Ascending aorta (tissue), 2 donors: ENCODE results near the gene TALDO1. TPM values are rescaled to one million over a fixed set of nuclear protein-coding genes. Genes with fewer than 3 reads are reported as not detected.
A peak's percentile ranks its signal among the peaks of the same experiment; 100 is the strongest.

Source experiments
- DNase-seq, 2 donors: peaks; one replicate each; pipeline ENCODE4 v3.0.0-alpha.2; 2019; ENCODE audit warnings: low spot score in 2 of 2
- H3K27ac ChIP-seq, 2 donors: fragments of 200-600 bp; sonication (generic); one replicate each; pipeline ENCODE4 v1.5.1; 2016 to 2017; ENCODE audit warnings: mild to moderate bottlenecking in 1 of 2
- H3K27me3 ChIP-seq: fragments of 200-600 bp; sonication (generic); one replicate; pipeline ENCODE4 v1.5.1; 2017
- H3K36me3 ChIP-seq, 2 donors: fragments of 200-600 bp; sonication (generic); one replicate each; pipeline ENCODE4 v1.5.1; 2016
- H3K4me1 ChIP-seq, 2 donors: fragments of 200-600 bp; sonication (generic); one replicate each; pipeline ENCODE4 v1.5.1; 2016 to 2017; ENCODE audit warnings: mild to moderate bottlenecking in 1 of 2
- H3K4me3 ChIP-seq, 2 donors: fragments of 200-600 bp; sonication (generic); one replicate each; pipeline ENCODE4 v1.5.1; 2016 to 2017; ENCODE audit warnings: mild to moderate bottlenecking in 1 of 2
- H3K9me3 ChIP-seq, 2 donors: fragments of 200-600 bp; sonication (generic); one replicate each; pipeline ENCODE4 v1.5.1; 2016
- intact Hi-C: fragments of 100-400 bp; cut with DNase I; formaldehyde crosslinking; loops from one replicate; pipeline ENCODE4 v1.15.1; 2023
- total RNA-seq: library from RNA; depleted of rRNA; stranded (reverse); fragments of >200 nt; gene quantifications from one replicate; pipeline ENCODE4 v1.1.0, GENCODE V29; 2016
- TF ChIP-seq, protein P1 (sequence below), 3 experiments: fragments of 200-600 bp in 2 of 3; fragments of 450-650 bp in 1 of 3; sonication (generic) in 2 of 3; IDR thresholded peaks; one replicate each; pipeline ENCODE4 v1.5.1; 2016 to 2019; ENCODE audit warnings: antibody characterized with exemption in 3 of 3, mild to moderate bottlenecking in 1 of 3, moderate library complexity in 1 of 3

The TALDO1 gene
- total RNA-seq, 1 donor from 2014 or later = 245 TPM

DNA sequence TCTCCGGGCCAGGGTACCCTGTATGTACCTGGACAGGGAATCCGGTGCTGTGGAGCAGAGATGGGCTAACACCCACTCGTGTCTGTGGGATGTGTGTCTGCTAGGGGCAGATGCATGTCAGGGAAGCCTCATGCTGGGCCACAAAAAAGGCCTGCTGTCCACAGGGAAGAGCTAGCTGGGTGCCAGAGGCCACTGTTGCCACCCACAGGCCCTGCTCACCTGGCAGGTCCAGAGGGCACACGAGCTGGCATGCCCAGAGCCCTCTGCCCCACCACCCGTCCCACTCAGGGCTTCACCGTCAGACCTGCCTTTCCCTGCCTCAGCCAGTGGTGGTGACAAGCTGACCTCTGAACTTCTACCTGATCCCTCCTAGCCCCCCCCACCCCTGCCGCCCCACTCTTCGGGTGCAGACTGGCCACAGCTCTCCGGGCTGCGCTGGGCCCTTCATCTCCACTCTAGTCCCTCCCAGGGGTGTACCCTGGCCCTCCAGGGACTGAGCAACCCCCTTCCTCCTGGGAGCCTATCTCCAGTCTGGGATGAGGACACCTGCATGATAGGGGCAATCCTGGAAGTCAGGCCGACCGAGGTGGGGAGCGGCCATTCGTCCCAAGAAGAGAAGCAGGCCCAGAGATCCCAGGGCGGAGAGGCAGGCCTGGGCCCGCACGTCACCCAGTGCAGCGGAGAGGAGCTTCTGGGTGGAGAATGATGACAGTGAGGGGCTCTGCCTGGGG, 49.5 kb downstream of the TALDO1 start:
- H3K36me3 ChIP-seq = peaks cover 13 to 19% of the 10 kb centered on the region in 2 donors
- peak overlapping the region; percentile 78 to 85 for H3K4me3 ChIP-seq
- peak overlapping the region; percentile 78 to 79 for H3K27ac ChIP-seq
- no peaks in the 10 kb centered on the region for H3K27me3 ChIP-seq
- intact Hi-C loops = loop anchor here (2.0 to 5.0 kb wide), 2 partner anchors 20 to 49 kb away; partner anchors contain the start of genes GATD1 and TALDO1
- no peaks in the 10 kb centered on the region for H3K9me3 ChIP-seq
- DNase-seq = no peak
- peaks cover 12 to 20% of the 10 kb centered on the region in 2 donors for H3K4me1 ChIP-seq
- TF ChIP-seq, protein P1, sequence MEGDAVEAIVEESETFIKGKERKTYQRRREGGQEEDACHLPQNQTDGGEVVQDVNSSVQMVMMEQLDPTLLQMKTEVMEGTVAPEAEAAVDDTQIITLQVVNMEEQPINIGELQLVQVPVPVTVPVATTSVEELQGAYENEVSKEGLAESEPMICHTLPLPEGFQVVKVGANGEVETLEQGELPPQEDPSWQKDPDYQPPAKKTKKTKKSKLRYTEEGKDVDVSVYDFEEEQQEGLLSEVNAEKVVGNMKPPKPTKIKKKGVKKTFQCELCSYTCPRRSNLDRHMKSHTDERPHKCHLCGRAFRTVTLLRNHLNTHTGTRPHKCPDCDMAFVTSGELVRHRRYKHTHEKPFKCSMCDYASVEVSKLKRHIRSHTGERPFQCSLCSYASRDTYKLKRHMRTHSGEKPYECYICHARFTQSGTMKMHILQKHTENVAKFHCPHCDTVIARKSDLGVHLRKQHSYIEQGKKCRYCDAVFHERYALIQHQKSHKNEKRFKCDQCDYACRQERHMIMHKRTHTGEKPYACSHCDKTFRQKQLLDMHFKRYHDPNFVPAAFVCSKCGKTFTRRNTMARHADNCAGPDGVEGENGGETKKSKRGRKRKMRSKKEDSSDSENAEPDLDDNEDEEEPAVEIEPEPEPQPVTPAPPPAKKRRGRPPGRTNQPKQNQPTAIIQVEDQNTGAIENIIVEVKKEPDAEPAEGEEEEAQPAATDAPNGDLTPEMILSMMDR (IDR thresholded peaks at IDR 0.05) = no peak

DNA sequence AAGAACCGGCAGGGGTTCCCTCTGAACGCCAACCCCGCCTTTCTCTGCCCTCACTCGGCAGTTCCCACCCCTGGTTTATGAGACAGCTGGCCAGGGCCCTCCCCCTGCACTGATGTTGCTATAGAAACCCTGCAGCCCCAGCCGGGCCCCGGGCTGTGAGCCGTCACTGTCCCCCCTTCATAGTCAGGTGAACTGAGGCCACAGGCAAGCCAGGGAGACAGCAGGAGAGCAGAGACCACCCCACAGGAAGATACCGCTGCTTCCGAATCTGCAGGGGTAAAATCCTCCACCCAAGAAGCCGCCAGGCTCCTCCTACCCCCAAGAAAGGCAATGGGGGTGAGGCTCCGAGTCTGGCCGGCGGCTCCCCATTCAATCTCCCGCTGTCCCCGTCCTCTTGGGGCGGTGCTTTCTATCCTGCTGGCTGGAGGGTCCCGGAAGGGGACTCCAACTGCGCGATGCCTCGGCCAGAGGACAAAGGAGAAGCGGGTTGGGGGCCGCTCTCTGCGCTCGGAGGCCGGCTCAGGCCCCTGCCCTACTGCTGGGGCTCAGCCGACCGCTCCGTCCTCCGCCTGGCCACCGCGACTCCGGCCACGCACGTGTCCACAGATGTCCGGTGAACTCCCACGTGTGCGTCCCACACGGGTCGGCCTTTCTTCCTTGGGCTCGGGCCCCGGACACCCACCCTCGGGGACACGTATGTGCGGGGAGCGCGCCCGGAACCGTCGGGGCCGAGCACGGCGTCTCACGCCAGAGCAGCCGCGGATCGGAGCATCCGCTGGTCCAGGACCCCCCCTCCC, 50.2 kb downstream of the TALDO1 start:
- DNase-seq = peak in 1 of 2 donors; percentile 86
- intact Hi-C loops = loop anchor here (2.0 to 5.0 kb wide), 2 partner anchors 21 to 50 kb away; partner anchors contain the start of genes GATD1 and TALDO1
- Histone ChIP-seq H3K9me3 (no peaks in the 10 kb centered on the region), H3K27ac (peak overlapping the region; percentile 78 to 79), H3K27me3 (no peaks in the 10 kb centered on the region), H3K4me1 (peaks cover 12 to 20% of the 10 kb centered on the region in 2 donors), H3K36me3 (peaks cover 13 to 24% of the 10 kb centered on the region in 2 donors), H3K4me3 (peak overlapping the region; percentile 78 to 85)
- TF ChIP-seq, protein P1 (IDR thresholded peaks at IDR 0.05) = no peak

DNA sequence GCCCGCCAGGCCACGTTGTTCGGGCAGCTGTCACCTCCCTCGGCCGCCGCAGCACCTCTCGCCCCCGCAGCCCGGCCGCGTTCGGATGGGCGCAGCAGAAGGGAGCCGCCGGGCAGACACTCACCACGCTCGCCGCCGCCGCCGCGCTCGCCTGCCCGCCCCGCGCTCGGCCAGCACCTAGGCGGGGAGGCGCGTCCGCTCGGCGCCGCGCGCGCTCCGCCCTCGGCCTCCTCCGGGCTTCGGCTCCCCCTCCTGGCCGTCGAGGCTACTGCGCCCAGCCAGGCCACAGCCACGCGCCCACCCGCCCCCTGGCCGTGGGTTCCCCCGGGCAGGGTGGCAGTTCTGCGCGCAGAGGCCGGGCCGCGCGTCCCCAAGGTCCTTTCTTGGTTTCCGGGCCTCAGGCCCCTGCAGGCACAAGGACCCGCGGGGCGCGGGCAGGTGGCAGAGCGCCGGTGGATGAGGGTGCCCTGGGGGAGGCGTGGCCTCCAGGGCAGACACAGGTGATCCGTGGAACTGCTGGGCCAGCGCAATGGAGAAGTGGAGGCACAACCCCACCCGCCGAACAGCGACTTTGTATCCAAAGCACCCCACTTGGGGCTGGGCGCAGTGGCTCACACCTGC, 50.9 kb downstream of the TALDO1 start, which contains the start of gene SLC25A22:
Gene SLC25A22, minus strand, starts transcription at position 189 of the 621 bp plus-strand sequence. CDS start 3,275 bp downstream, outside the sequence.
- peaks cover 13 to 23% of the 10 kb centered on the region in 2 donors for H3K36me3 ChIP-seq
- TF ChIP-seq, protein P1 (IDR thresholded peaks at IDR 0.05) = peak; percentile 78 to 93 (median 86)
- no peaks in the 10 kb centered on the region for H3K9me3 ChIP-seq
- H3K4me3 ChIP-seq = peak within 1 kb of the TSS; percentile 78 to 85
- H3K27ac ChIP-seq = peak within 1 kb of the TSS; percentile 78 to 79
- peak in 1 of 2 donors; percentile 83 for DNase-seq
- intact Hi-C loops = loop anchor here (5.0 kb wide), 1 partner anchor 51 kb away; the partner anchor contains the start of gene TALDO1
- H3K27me3 ChIP-seq = no peaks in the 10 kb centered on the region
- H3K4me1 ChIP-seq = peaks cover 12 to 20% of the 10 kb centered on the region in 2 donors

DNA sequence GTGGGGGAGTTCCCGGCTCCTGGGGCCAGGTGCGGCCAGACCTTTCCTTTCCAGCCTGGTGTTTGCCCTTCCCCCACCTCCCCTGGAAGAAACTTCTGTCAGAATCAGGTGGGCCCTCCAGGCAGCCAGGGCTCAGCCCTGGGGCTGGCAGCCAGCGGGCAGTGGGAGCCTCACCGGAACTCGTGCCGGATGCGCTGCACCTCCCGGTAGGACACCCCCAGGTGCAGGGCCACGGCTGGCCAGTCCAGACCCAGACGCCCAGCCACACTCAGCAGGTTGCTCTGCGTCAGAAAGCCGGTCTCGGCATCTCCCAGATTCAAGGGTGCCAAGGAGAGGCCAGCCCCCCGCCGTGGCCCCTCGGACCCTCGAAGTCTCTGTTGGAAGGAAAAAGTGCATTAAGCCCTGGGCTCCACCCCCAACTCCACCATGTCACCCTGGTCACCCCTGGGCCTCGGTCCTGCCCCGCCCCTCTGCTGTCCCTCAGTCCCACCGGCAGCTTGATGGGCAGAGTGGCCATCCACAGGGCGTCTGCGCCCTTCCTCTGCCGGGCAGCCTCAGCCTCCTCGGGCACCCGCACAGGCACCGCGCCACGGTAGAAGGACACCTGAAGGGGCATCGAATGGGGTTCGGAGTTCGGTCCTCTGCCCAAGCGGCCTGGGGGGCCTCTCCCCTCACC, 52.5 kb downstream of the TALDO1 start:
- TF ChIP-seq, protein P1 (IDR thresholded peaks at IDR 0.05) = no peak
- no peak for DNase-seq
- no peaks in the 10 kb centered on the region for H3K27me3 ChIP-seq
- no peak overlapping the region for H3K27ac ChIP-seq
- peaks cover 13 to 23% of the 10 kb centered on the region in 2 donors for H3K36me3 ChIP-seq
- intact Hi-C loops = loop anchor here (5.0 kb wide), 1 partner anchor 52 kb away; the partner anchor contains the start of gene TALDO1
- no peaks in the 10 kb centered on the region for H3K9me3 ChIP-seq
- peaks cover 23 to 28% of the 10 kb centered on the region in 2 donors for H3K4me1 ChIP-seq
- H3K4me3 ChIP-seq = no peak overlapping the region

DNA sequence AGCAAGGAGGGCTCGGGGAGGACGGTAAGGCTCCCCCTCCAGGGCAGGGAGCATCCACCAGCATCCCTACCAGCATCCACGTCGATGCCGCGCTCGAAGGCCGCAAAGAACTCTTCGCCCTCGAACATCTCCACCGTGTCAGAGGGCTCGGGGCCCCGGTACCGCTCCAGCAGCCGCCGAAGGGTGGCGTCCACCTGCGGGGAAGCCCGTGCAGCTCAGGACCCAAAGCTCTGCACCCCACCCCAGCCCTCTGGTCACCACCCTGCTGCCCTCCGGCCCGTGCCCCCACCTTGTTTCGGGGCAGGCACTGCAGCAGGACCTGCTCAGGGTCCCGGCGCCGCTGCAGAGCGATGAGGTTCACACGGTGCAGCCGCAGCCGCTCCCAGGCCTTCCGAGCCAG, 53.2 kb downstream of the TALDO1 start:
- Histone ChIP-seq H3K9me3 (no peaks in the 10 kb centered on the region), H3K27me3 (no peaks in the 10 kb centered on the region), H3K27ac (no peak overlapping the region), H3K4me1 (peaks cover 23 to 29% of the 10 kb centered on the region in 2 donors), H3K36me3 (peaks cover 13 to 23% of the 10 kb centered on the region in 2 donors), H3K4me3 (no peak overlapping the region)
- TF ChIP-seq, protein P1 (IDR thresholded peaks at IDR 0.05) = no peak
- no peak for DNase-seq
- intact Hi-C loops = no loop called here
